Keratinocyte (primary cell): ENCODE measurements around the gene HMGCS2. TPM values are rescaled to one million over a fixed set of nuclear protein-coding genes. Genes with fewer than 3 reads are reported as not detected.

Experiments used
- DNase-seq: peaks from one replicate; pipeline ENCODE4 v3.0.0-alpha.2; 2011; ENCODE audit warnings: low read depth, missing footprints, low spot score
- FAIRE-seq: peaks from 2 replicates; lab custom pipeline; 2011; peaks lifted over from hg19 to GRCh38; lab: Jason Lieb, UNC
- H2AFZ ChIP-seq: 2 replicates; pipeline ENCODE4 v1.6.0; 2012; ENCODE audit warnings: low read length, control low read depth, inconsistent platforms; ENCODE audit not compliant: control insufficient read depth
- H3K27ac ChIP-seq: 2 replicates; pipeline ENCODE4 v1.5.1; 2011; ENCODE audit warnings: low read length; ENCODE audit not compliant: control insufficient read depth, insufficient read depth
- H3K27me3 ChIP-seq: 3 replicates; pipeline ENCODE4 v1.6.0; 2011; ENCODE audit warnings: low read length; ENCODE audit not compliant: control insufficient read depth, insufficient read depth; ENCODE audit errors: extremely low read depth
- H3K36me3 ChIP-seq, 2 experiments: 2 replicates in 1 of 2; 3 replicates in 1 of 2; pipeline ENCODE4 v1.5.1; 2011; ENCODE audit warnings: low read length in 2 of 2, mild to moderate bottlenecking in 1 of 2; ENCODE audit not compliant: control insufficient read depth in 2 of 2, insufficient read depth in 2 of 2; ENCODE audit errors: extremely low read depth in 1 of 2
- H3K4me1 ChIP-seq: 3 replicates; pipeline ENCODE4 v1.5.1; 2011; ENCODE audit warnings: low read length; ENCODE audit not compliant: control insufficient read depth, insufficient read depth; ENCODE audit errors: extremely low read depth
- H3K4me2 ChIP-seq: 3 replicates; pipeline ENCODE4 v1.6.0; 2011; ENCODE audit warnings: low read depth, low read length; ENCODE audit not compliant: control insufficient read depth, insufficient read depth; ENCODE audit errors: extremely low read depth
- H3K4me3 ChIP-seq, 3 experiments: fragments of 200-600 bp in 1 of 3; sonication (generic) in 1 of 3; 2 replicates in 2 of 3; 3 replicates in 1 of 3; pipeline ENCODE4 v1.5.1; 2011 to 2016; ENCODE audit warnings: low read length in 3 of 3, mild to moderate bottlenecking in 3 of 3, control low read depth in 2 of 3, inconsistent platforms in 1 of 3, low read depth in 1 of 3, mixed read lengths in 1 of 3, mixed run types in 1 of 3, moderate library complexity in 1 of 3; ENCODE audit not compliant: control insufficient read depth in 2 of 3, insufficient read depth in 2 of 3; ENCODE audit errors: extremely low read depth in 1 of 3
- H3K79me2 ChIP-seq: 2 replicates; pipeline ENCODE4 v1.6.0; 2012; ENCODE audit warnings: low read length; ENCODE audit not compliant: control insufficient read depth, insufficient read depth
- H3K9ac ChIP-seq: 3 replicates; pipeline ENCODE4 v1.6.0; 2011; ENCODE audit warnings: low read length; ENCODE audit not compliant: control insufficient read depth, insufficient read depth; ENCODE audit errors: extremely low read depth
- H3K9me1 ChIP-seq: 3 replicates; pipeline ENCODE4 v1.6.0; 2011; ENCODE audit warnings: low read length; ENCODE audit not compliant: control insufficient read depth, insufficient read depth; ENCODE audit errors: extremely low read depth
- H3K9me3 ChIP-seq: 2 replicates; pipeline ENCODE4 v1.5.1; 2012; ENCODE audit warnings: low read depth, low read length; ENCODE audit not compliant: control insufficient read depth
- H4K20me1 ChIP-seq: 3 replicates; pipeline ENCODE4 v1.6.0; 2011; ENCODE audit warnings: low read length; ENCODE audit not compliant: control insufficient read depth, insufficient read depth; ENCODE audit errors: extremely low read depth
- EZH2 ChIP-seq: IDR thresholded peaks from one replicate; pipeline ENCODE4 v1.6.1; 2012; ENCODE audit warnings: inconsistent platforms, mild to moderate bottlenecking, low read length, moderate library complexity
- dilution Hi-C: fragments of 300-500 bp; cut with MboI; formaldehyde crosslinking; loops from one replicate; pipeline ENCODE4 v1.7.0; 2020; ENCODE audit warnings: low sequenced_read_pairs; ENCODE audit not compliant: extremely low pct_ligation_motif_present
- polyA plus RNA-seq, 5 experiments: library from polyadenylated mRNA; depleted of rRNA in 3 of 5; stranded (reverse) in 3 of 5; stranded (forward) in 1 of 5; unstranded in 1 of 5; fragments of >200 nt; gene quantifications; 1 replicate in 1 of 5; 2 replicates in 3 of 5; 3 replicates in 1 of 5; pipeline versions ENCODE4 v1.2.1 to v1.2.3, GENCODE V29; 2011 to 2012; ENCODE audit warnings: missing spikeins in 2 of 5, low read depth in 1 of 5, low replicate concordance in 1 of 5
- TF ChIP-seq, protein P1 (sequence below), 3 experiments: IDR thresholded peaks in 1 of 3; conservative IDR thresholded peaks in 1 of 3; optimal IDR thresholded peaks in 1 of 3; 2 replicates in 2 of 3; 3 replicates in 1 of 3; pipeline versions ENCODE3 to v1.5.1; 2011; ENCODE audit warnings: low read length in 3 of 3, mild to moderate bottlenecking in 3 of 3, moderate library complexity in 2 of 3, control low read depth in 1 of 3, inconsistent platforms in 1 of 3; ENCODE audit not compliant: insufficient read depth in 2 of 3; ENCODE audit errors: extremely low read depth in 1 of 3

The HMGCS2 gene
- polyA plus RNA-seq, 1 donor (not counting 4 experiments of a cell fraction or from before 2014, with no cell fraction given), result not detected

DNA sequence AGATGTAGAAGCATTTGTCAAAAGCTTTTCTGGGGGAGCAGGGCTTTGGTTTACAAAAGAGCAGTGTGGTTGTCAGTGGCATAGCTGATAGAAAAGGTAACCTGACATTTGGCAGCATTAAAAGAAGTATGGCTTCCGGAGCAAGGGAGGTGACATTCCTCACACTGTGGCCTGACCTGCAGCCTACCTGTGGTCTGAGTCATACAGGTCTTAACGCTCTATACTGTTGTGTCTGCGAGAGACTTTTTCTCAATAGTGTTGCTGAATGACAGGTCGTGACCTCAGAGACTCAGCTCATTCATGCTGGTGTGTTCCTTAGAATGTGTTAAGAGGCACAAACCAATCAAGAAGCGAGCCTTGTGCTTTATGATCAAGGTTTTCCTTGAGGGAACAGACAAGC, 37.6 kb downstream of the HMGCS2 start:
- H3K4me3 ChIP-seq, result no peak overlapping the region
- no peak overlapping the region for H3K27ac ChIP-seq
- H3K9me1 ChIP-seq, result no peaks in the 10 kb centered on the region
- H4K20me1 ChIP-seq, result peaks cover 5% of the 10 kb centered on the region
- H3K4me2 ChIP-seq, result no peak overlapping the region
- dilution Hi-C loops, result no loop called here
- peaks cover 3 to 60% of the 10 kb centered on the region in 2 experiments for H3K36me3 ChIP-seq
- H3K27me3 ChIP-seq, result no peaks in the 10 kb centered on the region
- TF ChIP-seq, protein P1, sequence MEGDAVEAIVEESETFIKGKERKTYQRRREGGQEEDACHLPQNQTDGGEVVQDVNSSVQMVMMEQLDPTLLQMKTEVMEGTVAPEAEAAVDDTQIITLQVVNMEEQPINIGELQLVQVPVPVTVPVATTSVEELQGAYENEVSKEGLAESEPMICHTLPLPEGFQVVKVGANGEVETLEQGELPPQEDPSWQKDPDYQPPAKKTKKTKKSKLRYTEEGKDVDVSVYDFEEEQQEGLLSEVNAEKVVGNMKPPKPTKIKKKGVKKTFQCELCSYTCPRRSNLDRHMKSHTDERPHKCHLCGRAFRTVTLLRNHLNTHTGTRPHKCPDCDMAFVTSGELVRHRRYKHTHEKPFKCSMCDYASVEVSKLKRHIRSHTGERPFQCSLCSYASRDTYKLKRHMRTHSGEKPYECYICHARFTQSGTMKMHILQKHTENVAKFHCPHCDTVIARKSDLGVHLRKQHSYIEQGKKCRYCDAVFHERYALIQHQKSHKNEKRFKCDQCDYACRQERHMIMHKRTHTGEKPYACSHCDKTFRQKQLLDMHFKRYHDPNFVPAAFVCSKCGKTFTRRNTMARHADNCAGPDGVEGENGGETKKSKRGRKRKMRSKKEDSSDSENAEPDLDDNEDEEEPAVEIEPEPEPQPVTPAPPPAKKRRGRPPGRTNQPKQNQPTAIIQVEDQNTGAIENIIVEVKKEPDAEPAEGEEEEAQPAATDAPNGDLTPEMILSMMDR (optimal IDR thresholded peaks at IDR 0.05 in 1 of 3, IDR thresholded peaks at IDR 0.05 in 1 of 3, conservative IDR thresholded peaks at IDR 0.05 in 1 of 3; ENCODE audit: extremely low read depth in 1 of 3, insufficient read depth in 2 of 3, low read length in 3 of 3), result no peak
- TF ChIP-seq EZH2, result no peak
- DNase-seq (no peak), FAIRE-seq (no peak)
- no peaks in the 10 kb centered on the region for H3K9me3 ChIP-seq
- no peak overlapping the region for H2AFZ ChIP-seq
- H3K79me2 ChIP-seq, result no peaks in the 10 kb centered on the region
- no peak overlapping the region for H3K9ac ChIP-seq
- H3K4me1 ChIP-seq, result peaks cover 4% of the 10 kb centered on the region

DNA sequence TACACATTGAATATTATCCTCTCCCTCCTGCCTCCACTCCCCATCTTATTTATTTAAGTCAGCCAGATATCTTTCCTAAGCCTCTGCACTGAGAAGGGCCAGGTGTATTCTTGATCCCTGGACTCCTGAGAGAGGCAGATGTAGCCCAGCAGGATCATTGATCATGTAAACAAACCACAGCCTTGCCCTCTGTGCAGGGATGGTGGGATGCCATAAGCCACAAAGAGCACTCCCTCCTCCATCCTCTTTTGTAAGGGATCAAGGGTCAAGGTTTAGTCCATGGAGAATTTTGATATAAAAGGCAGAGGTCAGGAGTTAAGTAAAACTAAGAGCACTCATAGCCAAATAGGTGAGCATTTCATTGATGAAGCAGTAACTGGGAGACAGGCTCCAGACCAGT, 39.7 kb downstream of the HMGCS2 start:
- no peaks in the 10 kb centered on the region for H3K9me3 ChIP-seq
- no peaks in the 10 kb centered on the region for H3K79me2 ChIP-seq
- no peak overlapping the region for H3K9ac ChIP-seq
- no peak overlapping the region for H2AFZ ChIP-seq
- no peak for TF ChIP-seq EZH2
- TF ChIP-seq, protein P1 (optimal IDR thresholded peaks at IDR 0.05 in 1 of 3, IDR thresholded peaks at IDR 0.05 in 1 of 3, conservative IDR thresholded peaks at IDR 0.05 in 1 of 3; ENCODE audit: extremely low read depth in 1 of 3, insufficient read depth in 2 of 3, low read length in 3 of 3), result no peak
- FAIRE-seq (no peak), DNase-seq (no peak)
- peaks cover 3 to 51% of the 10 kb centered on the region in 2 experiments for H3K36me3 ChIP-seq
- H3K27me3 ChIP-seq, result no peaks in the 10 kb centered on the region
- H4K20me1 ChIP-seq, result peaks cover 5% of the 10 kb centered on the region
- dilution Hi-C loops, result no loop called here
- no peaks in the 10 kb centered on the region for H3K9me1 ChIP-seq
- H3K27ac ChIP-seq, result no peak overlapping the region
- no peak overlapping the region for H3K4me2 ChIP-seq
- H3K4me3 ChIP-seq, result no peak overlapping the region
- H3K4me1 ChIP-seq, result peaks cover 4% of the 10 kb centered on the region
